ENCODE results near the gene ADAM15.

The ADAM15 gene

GRCh38 chr1:155110381-155110780, 59.3 kb downstream of the ADAM15 start:
- Histone ChIP-seq H3K27ac (no peak overlapping the region), H3K4me3 (no peak overlapping the region)
- no peak for TF ChIP-seq CTCF (IDR thresholded peaks at IDR 0.05)
- DNase-seq (ENCODE audit: low spot score) = no peak

- H3K4me3 ChIP-seq = no peak overlapping the region
- DNase-seq (ENCODE audit: low spot score) = no peak
- no peak for TF ChIP-seq CTCF (IDR thresholded peaks at IDR 0.05)
- no peak overlapping the region for H3K27ac ChIP-seq
Observed at GRCh38 chr1:155110826-155111225, 59.7 kb downstream of the ADAM15 start.

Data from coronary artery (tissue), 2 donors.